SK-N-SH (cell line): ENCODE data around the gene G6PD.

Experiments
- RAD21 ChIP-seq: IDR thresholded peaks from 2 replicates; pipeline ENCODE4 v1.6.1; 2012; ENCODE audit warnings: mild to moderate bottlenecking, low read length
- RFX5 ChIP-seq: IDR thresholded peaks from 2 replicates; pipeline ENCODE4 v1.6.1; 2012; ENCODE audit warnings: mild to moderate bottlenecking, improper control_type of control experiment, low read length
- USF1 ChIP-seq: IDR thresholded peaks from 2 replicates; pipeline ENCODE4 v1.4.0; 2012; ENCODE audit warnings: low read depth, borderline replicate concordance

- TF ChIP-seq RFX5 = no peak
- TF ChIP-seq USF1 = no peak
- TF ChIP-seq RAD21 = no peak
Measured at GRCh38 chrX:154595559-154596249, 49.1 kb upstream of the G6PD start.
